ENCODE data around the gene ARL3. TPM values are rescaled to one million over a fixed set of nuclear protein-coding genes. Genes with fewer than 3 reads are reported as not detected.

The ARL3 gene
- total RNA-seq, 1 experiment from 2014 or later: 13.3 TPM

- TF ChIP-seq CBX3 (IDR thresholded peaks at IDR 0.05; ENCODE audit: low read depth): no peak
- no peak for TF ChIP-seq TCF7L2 (IDR thresholded peaks at IDR 0.05; ENCODE audit: borderline replicate concordance, extremely low read depth, insufficient read depth, insufficient read length)
- TF ChIP-seq, protein P1, sequence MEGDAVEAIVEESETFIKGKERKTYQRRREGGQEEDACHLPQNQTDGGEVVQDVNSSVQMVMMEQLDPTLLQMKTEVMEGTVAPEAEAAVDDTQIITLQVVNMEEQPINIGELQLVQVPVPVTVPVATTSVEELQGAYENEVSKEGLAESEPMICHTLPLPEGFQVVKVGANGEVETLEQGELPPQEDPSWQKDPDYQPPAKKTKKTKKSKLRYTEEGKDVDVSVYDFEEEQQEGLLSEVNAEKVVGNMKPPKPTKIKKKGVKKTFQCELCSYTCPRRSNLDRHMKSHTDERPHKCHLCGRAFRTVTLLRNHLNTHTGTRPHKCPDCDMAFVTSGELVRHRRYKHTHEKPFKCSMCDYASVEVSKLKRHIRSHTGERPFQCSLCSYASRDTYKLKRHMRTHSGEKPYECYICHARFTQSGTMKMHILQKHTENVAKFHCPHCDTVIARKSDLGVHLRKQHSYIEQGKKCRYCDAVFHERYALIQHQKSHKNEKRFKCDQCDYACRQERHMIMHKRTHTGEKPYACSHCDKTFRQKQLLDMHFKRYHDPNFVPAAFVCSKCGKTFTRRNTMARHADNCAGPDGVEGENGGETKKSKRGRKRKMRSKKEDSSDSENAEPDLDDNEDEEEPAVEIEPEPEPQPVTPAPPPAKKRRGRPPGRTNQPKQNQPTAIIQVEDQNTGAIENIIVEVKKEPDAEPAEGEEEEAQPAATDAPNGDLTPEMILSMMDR (IDR thresholded peaks at IDR 0.05 in 2 of 3, conservative IDR thresholded peaks at IDR 0.05 in 1 of 3; ENCODE audit: borderline replicate concordance in 1 of 3, insufficient read depth in 1 of 3, low read depth in 2 of 3, low read length in 2 of 3): no peak
- TF ChIP-seq ZFX (IDR thresholded peaks at IDR 0.05): no peak
- TF ChIP-seq, protein P2, sequence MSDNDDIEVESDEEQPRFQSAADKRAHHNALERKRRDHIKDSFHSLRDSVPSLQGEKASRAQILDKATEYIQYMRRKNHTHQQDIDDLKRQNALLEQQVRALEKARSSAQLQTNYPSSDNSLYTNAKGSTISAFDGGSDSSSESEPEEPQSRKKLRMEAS (IDR thresholded peaks at IDR 0.05): no peak
- TF ChIP-seq EZH2 (IDR thresholded peaks at IDR 0.05): no peak
- no peak for TF ChIP-seq SP1 (IDR thresholded peaks at IDR 0.05; ENCODE audit: low read depth)
- TF ChIP-seq EGR1 (IDR thresholded peaks at IDR 0.05; ENCODE audit: low read depth): no peak
- no peak for TF ChIP-seq POLR2AphosphoS5 (IDR thresholded peaks at IDR 0.05; ENCODE audit: low read depth, low read length)
- no peak for TF ChIP-seq SIN3A (IDR thresholded peaks at IDR 0.05; ENCODE audit: low read depth)
- TF ChIP-seq RAD21 (IDR thresholded peaks at IDR 0.05; ENCODE audit: low read depth): no peak
- TF ChIP-seq, protein P3, sequence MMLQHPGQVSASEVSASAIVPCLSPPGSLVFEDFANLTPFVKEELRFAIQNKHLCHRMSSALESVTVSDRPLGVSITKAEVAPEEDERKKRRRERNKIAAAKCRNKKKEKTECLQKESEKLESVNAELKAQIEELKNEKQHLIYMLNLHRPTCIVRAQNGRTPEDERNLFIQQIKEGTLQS (IDR thresholded peaks at IDR 0.05): no peak
- TF ChIP-seq EZH2phosphoT487 (IDR thresholded peaks at IDR 0.05; ENCODE audit: borderline replicate concordance): no peak
- no peak for TF ChIP-seq FOSL1 (IDR thresholded peaks at IDR 0.05; ENCODE audit: low read depth)
- TF ChIP-seq ELF1 (IDR thresholded peaks at IDR 0.05; ENCODE audit: borderline replicate concordance, low read depth): no peak
- Histone ChIP-seq H3K9me3 (ENCODE audit: control insufficient read depth in 1 of 2, insufficient read depth in 1 of 2, low read depth in 1 of 2, low read length in 2 of 2) (no peaks in the 10 kb centered on the region), H3K27me3 (ENCODE audit: insufficient read depth, low read length) (no peaks in the 10 kb centered on the region), H3K4me3 (replicated peaks in 1 of 2; ENCODE audit: low read depth in 1 of 2, low read length in 2 of 2) (no peak overlapping the region), H3K4me1 (ENCODE audit: control insufficient read depth in 1 of 2, insufficient read depth in 2 of 2, low read length in 2 of 2) (no peaks in the 10 kb centered on the region), H3K36me3 (ENCODE audit: control insufficient read depth in 1 of 2, insufficient read depth in 2 of 2, low read length in 2 of 2) (peaks cover 8 to 10% of the 10 kb centered on the region in 2 experiments; a peak in 2 of 4 replicates), H3K9me2 (ENCODE audit: insufficient read depth) (no peaks in the 10 kb centered on the region), H3K79me2 (ENCODE audit: insufficient read depth, low read length) (peaks cover 19% of the 10 kb centered on the region), H2AFZ (ENCODE audit: low read depth, low read length, poor library complexity, severe bottlenecking) (no peak overlapping the region), H4K20me1 (ENCODE audit: insufficient read depth) (no peaks in the 10 kb centered on the region), H3K27ac (ENCODE audit: low read depth, low read length) (no peak overlapping the region), H3K9ac (ENCODE audit: low read length) (no peak overlapping the region), H3K4me2 (ENCODE audit: low read length) (no peak overlapping the region)
- intact Hi-C loops (cut with micrococcal nuclease): no loop called here
- DNase-seq (ENCODE audit: low read depth, low spot score) (no peak), ATAC-seq (no peak)
- RAD21 ChIA-PET (ENCODE audit: low non-redundant PET in 1 of 2, low total read pairs in 2 of 2, uncharacterized antibody in 2 of 2, unreplicated experiment in 2 of 2): no interaction called here
- CTCF ChIA-PET: no interaction called here
- BruUV-seq (replicated peaks): no TSS peak
- POLR2A ChIA-PET: no interaction called here
Observed at GRCh38 chr10:102723989-102724388, 9.8 kb upstream of the ARL3 start.

All from HCT116 (cell line).